ENCODE results near the gene CDH5. TPM values are rescaled to one million over a fixed set of nuclear protein-coding genes. Genes with fewer than 3 reads are reported as not detected.

CDH5 gene
- total and polyA plus RNA-seq, 2 of the 4 experiments (the other 2 are of a cell fraction): not detected

GRCh38 chr16:66382171-66382965, 15.9 kb downstream of the CDH5 start:
- WGBS, 2 experiments (ENCODE audit: extremely low coverage in 2 of 2, insufficient read length in 1 of 2): 88% methylated on average over 3 of the region's 13 CpGs; no CpG with 5 or more reads in 1 of the 2 experiments
- BruUV-seq (replicated peaks): no TSS peak
- Histone ChIP-seq H2BK20ac (ENCODE audit: low read depth, low read length) (peak overlapping the region; percentile 46), H3K79me1 (ENCODE audit: low read depth in 1 of 2, low read length in 2 of 2) (no peaks in the 10 kb centered on the region), H4K8ac (ENCODE audit: low read depth in 2 of 2, low read length in 2 of 2) (peak overlapping the region; percentile 20 to 63; a peak in 2 of 4 replicates), H3K23ac (ENCODE audit: low read depth, low read length) (no peak overlapping the region; the same call in 1 of the 2 replicates), H3K4me3 (ENCODE audit: insufficient read depth, low read depth, low read length) (no peak overlapping the region), H2AK5ac (ENCODE audit: low read depth, low read length) (peak overlapping the region; percentile 29), H3K27me3 (ENCODE audit: control insufficient read depth, insufficient read depth, low read length) (peaks cover 14% of the 10 kb centered on the region; the same call in 1 of the 2 replicates), H3K18ac (ENCODE audit: low read depth, low read length) (peak overlapping the region; percentile 28; the same call in 1 of the 2 replicates), H3K9me1 (ENCODE audit: insufficient read depth, low read length) (peaks cover 9% of the 10 kb centered on the region), H4K91ac (ENCODE audit: insufficient read depth, low read depth, low read length) (no peak overlapping the region; the same call in 1 of the 2 replicates), H2BK15ac (ENCODE audit: low read depth, low read length) (no peak overlapping the region), H4K5ac (ENCODE audit: low read depth, low read length) (peak overlapping the region; percentile 36; the same call in 1 of the 2 replicates), H2BK5ac (ENCODE audit: low read depth, low read length, poor library complexity, severe bottlenecking) (peak overlapping the region; percentile 66), H2AFZ (replicated peaks; ENCODE audit: low read length, poor library complexity) (peak overlapping the region; percentile 71), H3K14ac (replicated peaks; ENCODE audit: low read depth, low read length) (peak overlapping the region; percentile 20; the same call in 1 of the 2 replicates), H2BK120ac (ENCODE audit: low read depth, low read length) (peak overlapping the region; percentile 81), H3K4me2 (ENCODE audit: low read depth, low read length) (peak overlapping the region; percentile 48; the same call in 1 of the 2 replicates), H3K9me3 (ENCODE audit: control insufficient read depth, insufficient read depth, low read length) (no peaks in the 10 kb centered on the region), H2AK9ac (replicated peaks; ENCODE audit: low read depth, low read length, poor library complexity) (peak overlapping the region; percentile 69), H3K4ac (ENCODE audit: low read depth, low read length) (peak overlapping the region; percentile 30), H3K56ac (ENCODE audit: extremely low read depth, insufficient read depth, low read length) (no peak overlapping the region), H3K9ac (ENCODE audit: low read depth, low read length) (no peak overlapping the region), H3K36me3 (ENCODE audit: control insufficient read depth, insufficient read depth, low read length) (no peaks in the 10 kb centered on the region), H4K20me1 (ENCODE audit: insufficient read depth, low read length) (no peaks in the 10 kb centered on the region), H3K4me1 (ENCODE audit: control insufficient read depth, insufficient read depth, low read length) (peaks cover 10% of the 10 kb centered on the region), H3K27ac (ENCODE audit: insufficient read depth, low read length) (peak overlapping the region; percentile 25; the same call in 1 of the 2 replicates)
- in situ Hi-C loops (cut with MboI; ENCODE audit: low sequenced_read_pairs) (no loop called here), dilution Hi-C loops (cut with HindIII; ENCODE audit: low sequenced_read_pairs, unreplicated experiment) (no loop called here), intact Hi-C loops (cut with micrococcal nuclease) (no loop called here)
- CTCF ChIA-PET: no interaction called here
- DNase-seq (peak; percentile 92), ATAC-seq (ENCODE audit: low read depth) (peak; percentile 12; the same call in 1 of the 2 replicates)
- no peak for TF ChIP-seq NFE2L2 (IDR thresholded peaks at IDR 0.05; ENCODE audit: low read depth, low read length)
- no peak for TF ChIP-seq RCOR1 (IDR thresholded peaks at IDR 0.05; ENCODE audit: insufficient replicate concordance, low read length)
- TF ChIP-seq CEBPB (IDR thresholded peaks at IDR 0.05; ENCODE audit: low read depth, low read length): no peak
- no peak for TF ChIP-seq MAFK (IDR thresholded peaks at IDR 0.05; ENCODE audit: low read depth, low read length)
- TF ChIP-seq FOS (IDR thresholded peaks at IDR 0.05; ENCODE audit: low read depth, low read length): peak; percentile 31; the same call in 1 of the 2 replicates
- no peak for TF ChIP-seq MAZ (IDR thresholded peaks at IDR 0.05; ENCODE audit: borderline replicate concordance, low read depth, low read length)
- peak; percentile 16; the same call in 1 of the 2 replicates for TF ChIP-seq POLR2A (IDR thresholded peaks at IDR 0.05; ENCODE audit: low read depth, low read length)
- no peak for TF ChIP-seq USF2 (IDR thresholded peaks at IDR 0.05; ENCODE audit: low read depth, low read length)
- no peak for TF ChIP-seq CHD1 (IDR thresholded peaks at IDR 0.05; ENCODE audit: low read depth, low read length)
- TF ChIP-seq, protein P1, sequence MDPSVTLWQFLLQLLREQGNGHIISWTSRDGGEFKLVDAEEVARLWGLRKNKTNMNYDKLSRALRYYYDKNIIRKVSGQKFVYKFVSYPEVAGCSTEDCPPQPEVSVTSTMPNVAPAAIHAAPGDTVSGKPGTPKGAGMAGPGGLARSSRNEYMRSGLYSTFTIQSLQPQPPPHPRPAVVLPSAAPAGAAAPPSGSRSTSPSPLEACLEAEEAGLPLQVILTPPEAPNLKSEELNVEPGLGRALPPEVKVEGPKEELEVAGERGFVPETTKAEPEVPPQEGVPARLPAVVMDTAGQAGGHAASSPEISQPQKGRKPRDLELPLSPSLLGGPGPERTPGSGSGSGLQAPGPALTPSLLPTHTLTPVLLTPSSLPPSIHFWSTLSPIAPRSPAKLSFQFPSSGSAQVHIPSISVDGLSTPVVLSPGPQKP (IDR thresholded peaks at IDR 0.05; ENCODE audit: borderline replicate concordance, low read depth, low read length): no peak
- no peak for TF ChIP-seq MXI1 (IDR thresholded peaks at IDR 0.05; ENCODE audit: borderline replicate concordance, low read depth, low read length)
- no peak for TF ChIP-seq BHLHE40 (IDR thresholded peaks at IDR 0.05; ENCODE audit: low read depth, low read length)
- no peak for TF ChIP-seq SMC3 (IDR thresholded peaks at IDR 0.05; ENCODE audit: low read depth, low read length)
- POLR2A ChIA-PET (ENCODE audit: unreplicated experiment): no interaction called here

All from IMR-90 (cell line).